GM18868 (cell line): ENCODE measurements around the gene RNF34.

Source experiments
- ATAC-seq: cut with Tn5 transposase; IDR thresholded peaks from one replicate; pipeline ENCODE4 v1.9.1; 2021; ENCODE audit warnings: mild to moderate bottlenecking, moderate library complexity; ENCODE audit not compliant: unreplicated experiment

The RNF34 gene

DNA sequence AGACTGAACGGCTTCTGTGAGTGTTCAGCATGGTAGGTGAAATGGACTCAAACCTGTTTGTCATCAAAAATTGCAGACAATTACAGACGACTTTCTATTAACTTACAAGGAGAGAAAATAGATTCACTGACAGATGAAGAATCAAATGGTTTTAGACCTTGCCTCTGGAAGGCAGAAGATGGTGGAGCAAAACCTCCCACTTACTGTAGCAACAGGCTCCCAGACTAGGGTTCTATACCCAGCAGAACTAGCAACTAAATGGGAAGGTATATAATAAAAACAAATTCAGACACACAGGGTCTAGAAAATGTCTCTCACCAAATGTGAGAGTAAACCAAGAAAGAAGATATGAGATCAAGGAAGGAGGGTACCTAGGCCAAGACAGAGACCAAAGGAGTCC lies 36.8 kb downstream of the RNF34 start:
- no peak for ATAC-seq

DNA sequence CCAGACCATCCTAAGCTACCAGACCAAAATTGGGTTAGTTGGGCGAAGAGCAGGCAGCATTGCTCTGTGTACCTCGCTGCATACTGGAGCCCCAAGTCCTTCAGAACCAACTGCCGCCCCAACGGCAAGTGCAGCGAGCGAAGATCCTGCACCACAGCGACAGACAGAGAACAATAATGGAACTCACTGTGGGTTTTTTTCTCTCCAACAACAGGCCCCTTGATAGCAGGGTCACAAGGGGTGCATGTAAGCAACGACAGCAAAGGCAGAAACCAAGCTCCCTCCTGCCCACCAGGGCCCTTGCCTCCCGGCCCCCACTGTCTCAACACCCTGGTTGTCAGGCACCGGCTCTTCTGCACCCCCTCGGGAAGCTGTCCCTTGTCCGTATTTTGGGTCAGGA lies 39.0 kb downstream of the RNF34 start:
- no peak for ATAC-seq

DNA sequence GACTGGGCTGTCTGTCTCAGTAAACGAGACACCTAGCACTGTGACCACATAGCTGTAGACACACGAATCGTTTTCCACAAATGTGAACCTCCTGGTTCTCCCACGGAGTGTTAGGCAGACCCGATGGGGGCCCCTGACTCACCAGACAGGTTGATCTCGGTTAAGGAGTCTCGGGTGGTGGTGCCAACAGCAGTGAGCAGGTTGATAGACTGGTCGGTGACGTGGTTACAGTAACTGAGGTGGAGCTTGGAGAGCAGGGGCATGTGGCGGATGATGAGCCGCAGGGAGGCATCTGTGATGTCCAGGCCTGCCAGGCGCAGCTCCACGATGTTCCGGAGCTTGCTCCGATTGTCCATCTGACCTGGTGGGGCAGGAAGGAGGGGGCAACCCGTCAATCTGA lies 39.8 kb downstream of the RNF34 start:
- no peak for ATAC-seq

DNA sequence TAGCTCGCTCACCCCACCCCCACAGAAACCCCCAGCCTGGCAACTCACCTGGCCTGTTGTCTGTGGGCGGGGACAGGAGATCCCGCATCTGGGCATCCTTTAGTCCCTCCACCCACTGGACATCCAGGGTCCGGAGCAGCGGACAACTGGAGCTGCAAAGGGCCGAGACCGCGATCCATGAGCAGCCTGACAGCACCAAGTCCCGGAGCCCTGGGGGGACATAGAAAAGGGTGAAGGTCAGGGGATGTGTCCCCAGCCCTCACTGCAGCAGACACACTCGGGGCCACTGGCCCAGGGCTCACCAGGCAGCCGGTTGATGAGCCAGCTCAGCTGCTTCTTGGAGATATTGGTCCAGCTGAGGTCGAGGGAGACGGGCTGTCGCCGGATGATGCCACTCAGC lies 40.9 kb downstream of the RNF34 start:
- ATAC-seq, result no peak

DNA sequence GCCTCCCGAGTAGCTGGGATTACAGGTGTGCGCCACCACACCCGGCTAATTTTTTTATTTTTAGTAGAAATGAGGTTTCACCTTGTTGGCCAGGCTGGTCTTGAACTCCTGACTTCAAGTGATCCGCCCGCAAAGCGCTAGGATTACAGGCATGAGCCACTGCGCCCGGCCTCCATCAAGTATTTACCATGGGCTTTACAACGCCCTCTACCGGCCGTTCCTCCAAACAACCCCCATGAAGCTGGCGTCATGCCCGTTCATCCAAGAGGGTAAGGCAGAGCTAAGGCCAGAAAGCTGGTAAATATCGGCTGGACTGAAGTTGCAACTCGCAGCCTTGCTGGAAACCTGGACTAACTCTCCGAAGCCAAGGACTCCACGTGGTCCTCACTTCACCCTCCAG lies 41.6 kb downstream of the RNF34 start:
- ATAC-seq, result no peak

DNA sequence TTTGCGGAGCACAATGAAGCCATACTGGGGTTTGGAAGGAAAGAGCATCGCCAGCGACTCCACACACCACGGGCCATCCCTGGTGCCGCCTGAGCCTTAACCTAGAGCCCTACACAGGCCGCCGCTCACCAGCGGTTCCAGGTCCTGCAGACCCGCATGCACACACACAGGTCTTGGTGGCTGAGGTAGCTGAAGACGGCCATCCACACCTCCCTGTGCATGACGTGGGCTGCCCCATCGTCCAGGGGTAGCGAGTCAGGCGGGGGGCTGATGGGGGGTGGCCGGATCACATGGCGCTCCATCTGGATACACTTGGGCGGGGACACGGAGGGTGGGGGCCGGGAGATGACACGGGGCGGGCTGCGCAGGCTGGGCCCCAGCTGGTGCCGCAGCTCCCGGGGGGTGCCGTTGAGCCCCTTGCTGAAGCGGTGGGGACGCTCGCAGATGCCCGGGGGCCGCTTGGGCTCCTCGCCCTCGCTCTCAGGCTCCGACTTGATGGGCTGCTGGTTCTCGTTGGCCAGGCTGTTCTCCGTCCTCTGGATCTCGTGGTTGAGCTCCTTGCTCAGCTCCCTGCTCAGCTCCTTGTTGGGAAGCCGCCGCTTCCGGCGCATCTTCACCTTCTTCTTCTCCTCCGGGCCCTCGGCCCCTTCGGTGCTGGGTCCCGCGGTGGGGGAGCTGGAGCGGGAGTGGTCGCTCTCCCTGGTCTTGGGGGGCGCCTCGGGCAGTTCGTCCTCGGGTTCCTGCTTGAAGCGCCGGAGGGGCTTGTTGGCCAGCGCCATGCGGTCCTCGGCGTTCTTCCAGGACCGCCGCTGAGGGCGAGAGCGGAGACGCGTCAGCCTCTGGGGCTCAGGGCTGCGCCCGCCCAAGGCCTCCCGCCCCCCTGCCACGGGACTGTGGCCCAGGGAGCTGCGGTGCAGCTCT lies 42.4 kb downstream of the RNF34 start:
- no peak for ATAC-seq

DNA sequence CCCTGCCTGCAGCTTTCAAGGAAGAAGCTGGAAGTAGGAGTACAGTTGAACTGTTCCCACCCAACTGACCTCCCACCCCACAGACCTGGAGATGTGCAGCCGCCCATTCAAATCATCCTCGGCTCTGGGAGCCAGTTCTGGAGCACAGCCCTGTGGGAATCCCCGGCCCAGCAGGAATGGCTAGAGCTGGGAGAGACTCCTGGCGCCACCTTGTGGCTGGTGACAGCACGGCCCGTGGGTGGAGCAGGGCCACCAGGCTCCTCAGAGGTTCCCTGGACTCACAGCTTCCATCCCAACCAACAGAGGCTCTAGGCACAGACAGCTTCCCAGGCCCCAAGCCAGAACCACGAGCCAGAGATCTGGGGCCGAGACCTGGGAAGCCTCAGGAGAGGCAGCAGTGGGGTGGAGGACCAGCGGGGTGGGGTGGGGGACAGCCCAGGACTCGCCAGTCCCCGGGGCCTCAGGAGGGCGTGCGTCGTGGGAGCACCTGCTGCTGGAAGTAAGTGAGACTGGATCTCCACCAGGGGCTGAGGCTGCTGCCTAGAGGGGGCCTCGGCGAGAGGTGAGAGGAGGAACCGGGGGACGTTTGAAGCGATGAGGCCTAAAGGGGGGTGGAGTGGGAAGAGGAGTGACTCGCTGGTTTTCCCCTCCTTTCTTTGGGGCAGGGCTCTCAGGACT lies 43.4 kb downstream of the RNF34 start:
- peak; percentile 48 for ATAC-seq

DNA sequence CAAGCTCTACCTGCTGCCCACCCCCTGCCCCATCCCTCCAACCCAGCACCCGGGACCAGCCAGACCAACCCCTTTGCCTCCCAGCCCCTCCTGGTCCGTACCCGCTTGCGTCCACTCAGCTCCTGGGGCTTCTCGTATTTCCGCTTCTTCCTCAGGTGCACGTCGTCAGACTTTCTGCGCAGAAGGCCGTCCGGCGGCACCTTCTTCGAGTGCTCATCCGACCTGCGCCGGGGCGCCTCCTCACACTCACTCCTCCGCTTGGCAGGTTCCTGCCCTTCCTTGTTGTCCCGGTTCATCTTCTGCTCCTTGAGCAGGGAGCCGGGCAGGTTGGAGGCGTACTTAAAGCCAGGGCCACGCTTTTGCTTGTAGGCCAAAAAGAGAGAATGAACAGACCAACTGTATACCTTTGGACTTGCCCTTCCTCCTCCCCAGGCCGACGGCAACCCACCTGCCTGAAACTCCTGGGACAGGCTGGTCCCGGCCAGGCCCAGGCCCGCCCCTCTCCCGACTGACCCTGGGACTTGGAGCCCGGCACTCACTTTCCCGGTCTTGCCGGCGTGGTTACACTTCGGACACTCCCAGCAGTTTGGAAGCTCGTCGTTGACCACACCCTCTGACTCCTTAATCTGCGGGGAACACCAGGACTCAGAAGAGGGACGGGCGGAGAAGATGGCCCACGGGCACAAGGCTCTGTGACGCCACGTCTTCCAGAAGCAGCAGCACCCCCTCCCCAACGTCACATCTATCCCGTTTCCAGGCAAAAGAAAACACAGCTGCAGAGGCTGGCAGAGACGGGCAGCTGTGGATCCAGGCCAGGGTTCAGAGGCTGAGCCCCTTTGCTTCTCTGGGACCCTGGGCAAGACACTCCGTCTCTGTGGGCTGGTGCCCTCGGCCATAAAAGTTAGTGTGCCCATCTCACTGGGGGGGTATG lies 44.3 kb downstream of the RNF34 start:
- no peak for ATAC-seq

DNA sequence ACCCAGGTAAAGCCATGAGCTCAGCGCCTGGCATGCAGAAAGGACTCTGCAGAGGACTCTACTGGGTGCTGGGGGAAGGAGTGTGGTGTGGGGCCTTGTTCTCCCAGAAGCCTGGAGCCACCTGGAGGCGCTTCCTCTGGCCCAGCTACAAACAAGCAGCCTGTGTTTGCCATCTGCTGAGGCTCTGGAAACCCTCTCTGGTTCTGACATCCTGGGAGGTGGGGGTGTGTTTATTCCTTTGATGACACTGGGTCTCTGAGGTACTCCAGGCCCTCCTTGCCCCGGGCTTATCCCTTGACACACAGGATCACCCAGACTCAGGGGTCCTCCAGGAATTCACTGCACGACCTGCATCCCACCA lies 44.9 kb downstream of the RNF34 start:
- no peak for ATAC-seq

DNA sequence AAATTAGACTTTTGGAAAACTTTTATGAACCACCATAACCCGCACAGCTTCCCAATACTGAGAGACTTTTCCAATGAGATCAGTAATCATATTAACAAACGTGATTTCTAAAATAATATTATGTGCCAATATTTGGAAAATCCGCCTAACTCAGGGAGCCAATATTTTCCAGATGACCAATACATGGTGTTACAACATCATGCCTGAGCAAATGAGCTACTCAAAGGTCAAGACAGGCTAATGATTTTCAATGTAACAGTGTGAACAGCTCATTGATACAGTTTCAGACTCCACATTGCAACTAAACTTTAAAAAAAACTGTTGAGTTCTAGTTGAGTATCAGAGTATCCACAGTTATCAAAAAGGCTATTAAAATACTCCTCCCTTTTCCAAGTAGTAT lies 46.8 kb downstream of the RNF34 start:
- ATAC-seq, result no peak

DNA sequence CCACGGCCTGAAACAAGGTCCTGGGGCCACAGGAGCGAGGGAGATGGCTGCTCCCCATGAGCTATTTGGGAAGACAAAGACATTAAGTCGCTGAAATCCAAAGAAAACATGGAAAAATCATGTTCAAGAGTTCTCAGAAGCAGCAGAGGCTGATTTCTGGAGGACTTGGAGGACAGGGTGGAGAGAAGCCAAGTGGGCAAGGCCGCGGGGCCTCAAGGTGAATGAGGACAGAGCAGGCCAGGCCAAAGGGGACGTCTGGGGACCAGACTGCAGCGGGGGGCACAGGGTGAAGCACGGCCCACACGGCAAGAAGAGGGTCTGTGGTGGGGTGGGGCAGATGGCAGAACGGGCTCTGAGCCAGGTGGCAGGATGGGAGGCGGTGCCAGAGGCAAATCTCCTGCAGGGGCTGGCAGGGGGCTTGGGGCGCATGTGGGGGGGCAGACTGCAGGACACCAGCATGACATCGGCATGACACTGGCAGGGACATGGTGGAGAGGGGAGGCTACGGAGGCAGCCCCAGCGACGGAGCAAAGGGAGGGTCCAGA lies 48.9 kb downstream of the RNF34 start:
- no peak for ATAC-seq

DNA sequence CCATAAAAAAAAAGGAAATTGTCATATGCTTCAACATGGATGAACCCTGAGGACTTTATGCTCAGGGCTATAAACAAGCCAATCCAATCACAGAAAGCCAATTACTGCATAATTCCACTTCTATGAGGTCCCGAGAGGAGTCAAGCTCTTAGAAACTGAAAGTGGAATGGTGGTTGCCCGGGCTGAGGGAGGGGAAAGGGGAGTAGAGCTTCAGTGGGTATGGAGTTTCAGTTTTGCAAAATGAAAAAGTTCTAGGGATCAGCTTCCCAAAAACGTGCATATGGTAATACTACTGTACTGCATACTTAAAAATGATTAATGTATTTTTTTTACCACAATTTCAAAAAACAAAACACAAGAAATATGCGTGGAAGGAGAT lies 52.0 kb downstream of the RNF34 start:
- ATAC-seq, result no peak

DNA sequence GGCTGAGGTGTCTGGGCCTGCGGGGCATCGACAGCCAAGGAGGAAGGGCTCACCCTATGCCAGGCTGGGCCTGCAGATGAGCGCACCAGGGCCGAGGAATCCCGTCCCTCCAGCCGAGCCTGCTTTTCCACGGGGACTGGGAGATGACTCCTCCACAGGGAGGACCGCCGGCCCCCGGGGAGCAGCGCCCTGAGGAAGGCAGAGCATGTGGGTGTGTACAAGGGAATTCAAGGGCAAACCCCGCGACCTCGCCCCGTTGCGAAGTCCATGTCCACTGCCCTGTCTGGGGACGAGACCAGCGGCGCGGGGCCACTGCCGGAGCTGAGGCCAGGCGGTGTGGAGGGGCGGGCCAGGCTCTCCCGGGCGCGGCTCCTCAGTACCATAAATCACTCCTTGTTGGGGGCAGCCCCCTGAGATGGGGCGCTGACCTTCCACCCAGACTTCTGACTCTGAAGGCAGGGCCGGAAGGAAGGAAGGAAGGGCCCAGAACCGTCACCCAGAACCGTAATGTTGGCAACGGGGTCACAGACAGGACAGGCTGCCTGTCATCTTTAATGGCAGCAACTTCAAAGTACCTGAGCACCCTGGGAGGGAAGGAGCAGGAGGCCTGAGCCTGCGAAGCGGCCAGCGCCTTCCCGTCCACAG lies 52.5 kb downstream of the RNF34 start:
- ATAC-seq, result no peak

DNA sequence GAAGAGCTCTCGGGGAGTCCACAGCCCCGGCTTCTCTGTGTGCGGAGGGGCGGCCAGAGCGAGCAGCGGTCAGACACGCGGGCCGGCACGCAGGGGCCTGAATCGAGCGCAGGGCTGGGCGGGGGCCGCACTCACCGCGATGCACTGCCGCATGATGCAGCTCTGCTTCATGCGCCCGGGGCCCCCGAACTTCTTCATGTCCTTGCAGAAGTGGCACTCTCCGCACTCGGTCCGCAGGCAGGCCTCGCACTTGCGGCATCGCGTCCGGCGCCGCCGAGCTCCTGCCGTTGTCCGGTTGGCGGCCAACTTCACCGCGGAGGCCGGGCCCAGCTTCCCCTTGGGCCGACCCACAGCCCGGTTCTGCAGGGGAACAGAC lies 53.1 kb downstream of the RNF34 start:
- ATAC-seq, result no peak

DNA sequence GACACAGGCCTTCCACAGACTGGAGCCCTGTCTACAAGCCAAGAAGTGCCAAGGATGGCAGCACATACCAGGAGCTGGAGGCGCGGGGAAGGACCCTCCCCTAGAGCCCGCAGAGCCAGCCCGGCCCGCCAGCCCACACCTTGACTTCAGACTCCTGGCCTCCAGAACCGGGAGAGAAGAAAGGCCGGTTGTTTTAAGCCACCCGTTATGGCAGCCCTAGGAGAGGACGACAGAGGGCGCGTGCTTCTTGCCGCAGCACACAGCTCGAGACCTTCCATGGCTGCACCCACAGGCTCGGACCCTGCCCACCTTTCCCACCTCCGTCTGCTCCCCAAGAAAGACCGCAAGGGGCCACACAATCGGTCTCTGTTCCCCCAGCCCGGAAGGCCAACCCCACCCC lies 53.7 kb downstream of the RNF34 start:
- ATAC-seq, result no peak

DNA sequence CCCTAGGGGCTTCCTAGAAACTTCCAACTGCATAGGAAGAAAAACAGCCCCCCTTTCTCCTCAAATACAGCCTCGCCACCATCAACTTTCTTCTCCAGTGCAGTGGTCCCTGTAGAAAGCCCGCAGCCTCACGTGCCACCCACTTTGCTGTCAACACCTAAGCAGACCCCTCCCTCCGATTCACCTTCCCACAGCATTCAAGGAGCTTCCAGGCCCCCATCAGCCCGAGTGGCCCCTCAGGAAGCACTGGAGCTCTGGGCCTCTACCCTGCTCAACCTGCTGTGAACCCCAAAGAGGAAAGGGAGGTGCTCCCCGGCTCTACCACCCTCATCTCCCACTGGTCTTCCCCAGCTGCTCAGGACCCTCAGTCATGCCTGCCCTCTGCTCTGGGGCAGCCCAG lies 55.0 kb downstream of the RNF34 start:
- no peak for ATAC-seq

DNA sequence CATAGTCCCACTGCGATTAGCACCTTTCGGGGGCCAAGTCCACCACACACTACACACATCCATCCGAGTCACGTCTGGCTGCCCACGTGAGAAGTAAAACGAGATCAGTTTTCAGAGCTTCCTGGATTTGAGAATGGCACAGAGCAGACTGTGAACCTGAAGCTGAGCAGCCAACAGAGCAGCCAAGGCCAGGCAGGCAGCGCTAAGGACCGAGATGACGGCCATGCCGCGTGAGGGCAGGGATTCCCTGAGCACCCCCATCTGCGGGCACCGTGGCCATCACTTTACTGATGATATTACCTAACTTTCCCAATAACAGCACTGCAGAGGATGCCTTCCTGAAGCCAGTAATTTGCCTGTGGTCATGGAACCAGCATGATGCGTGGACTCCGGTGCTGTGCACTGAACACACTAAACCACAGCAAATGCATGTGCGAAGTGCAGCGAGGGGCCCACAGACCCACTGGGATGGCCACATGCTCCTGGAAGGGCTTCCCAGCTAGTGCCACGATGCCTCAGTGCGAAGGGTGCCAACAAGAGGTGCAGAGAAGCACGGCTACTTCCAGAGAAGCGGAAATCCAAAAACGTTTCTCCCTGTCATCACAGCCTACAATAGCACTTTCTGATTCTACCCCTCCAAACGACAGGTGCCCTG lies 56.0 kb downstream of the RNF34 start:
- ATAC-seq, result no peak

DNA sequence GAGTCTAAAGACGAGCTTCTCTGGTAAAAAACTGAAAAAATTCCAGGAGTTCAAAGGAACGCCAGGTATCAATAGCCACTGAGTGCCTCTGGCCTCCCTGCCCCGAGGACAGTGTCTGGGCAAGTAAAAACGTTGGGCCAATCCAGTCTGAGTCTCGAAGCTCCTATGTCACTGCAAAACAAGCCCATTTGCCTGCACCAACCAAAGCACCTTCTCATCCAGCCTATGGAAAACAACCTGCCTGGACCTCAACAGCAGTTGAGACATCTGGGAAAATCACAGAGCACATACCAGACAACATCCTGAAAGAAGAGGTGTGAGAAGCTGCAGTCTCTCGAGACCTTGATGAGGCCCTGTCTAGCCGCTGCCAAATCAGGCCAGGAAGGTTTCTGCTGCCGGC lies 56.6 kb downstream of the RNF34 start:
- ATAC-seq, result no peak

DNA sequence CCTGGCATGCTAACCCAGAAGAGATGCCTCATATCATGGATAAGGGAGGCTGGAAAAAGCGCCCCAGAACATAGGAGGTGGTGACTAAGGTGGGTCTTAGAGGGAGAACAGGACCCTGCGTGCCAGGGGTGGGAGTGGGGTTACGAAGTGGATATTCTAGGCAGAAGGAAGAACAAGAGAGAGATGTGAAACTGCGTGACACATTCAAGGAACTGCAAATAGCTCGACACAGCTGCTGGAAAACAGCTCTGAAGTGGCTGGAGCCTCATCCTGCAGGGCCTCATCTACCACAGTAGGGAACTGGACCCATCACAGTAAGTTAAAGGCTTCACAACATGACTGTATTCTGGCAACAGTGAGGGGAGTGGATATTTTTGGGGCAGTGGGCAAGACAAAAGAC lies 61.1 kb downstream of the RNF34 start:
- ATAC-seq, result no peak

DNA sequence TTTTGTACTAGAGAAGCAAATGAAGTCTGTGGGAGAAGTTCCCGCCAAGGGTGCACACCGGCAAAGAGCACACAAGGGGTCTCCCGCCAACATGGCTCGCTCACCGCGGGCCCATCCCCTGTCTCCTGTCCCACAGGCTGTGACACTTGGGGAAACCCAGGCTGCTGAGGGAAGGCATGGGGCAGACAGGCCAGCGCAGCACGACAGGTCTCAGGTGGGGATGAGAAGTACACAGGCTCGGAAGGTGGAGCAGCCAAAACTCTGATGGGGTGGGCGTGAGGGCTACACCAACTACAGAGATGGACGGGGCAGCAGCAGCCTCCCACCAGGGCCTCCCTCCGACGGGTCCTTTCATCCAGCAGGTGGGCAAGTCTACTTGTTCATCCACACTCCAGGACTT lies 64.4 kb downstream of the RNF34 start:
- no peak for ATAC-seq
